HG03378 (cell line): ENCODE results near the gene SRRM3.
"Not testable (repeated sequence)": the region's sequence is repeated elsewhere in the genome, so short reads cannot be mapped to it uniquely, and the experiment has no call there.

Experiments
- ATAC-seq: cut with Tn5 transposase; IDR thresholded peaks from one replicate; pipeline ENCODE4 v1.9.1; 2021; ENCODE audit warnings: mild to moderate bottlenecking, moderate library complexity; ENCODE audit not compliant: unreplicated experiment

Gene SRRM3

GRCh38 chr7:76310102-76310957 lies 108.6 kb downstream of the SRRM3 start:
- no peak for ATAC-seq

- not testable (repeated sequence) for ATAC-seq
These were observed 110.1 kb downstream of the SRRM3 start for GRCh38 chr7:76311838-76312237.

- ATAC-seq, result no peak
These were observed 112.5 kb downstream of the SRRM3 start for GRCh38 chr7:76314042-76314721.

- ATAC-seq, result not testable (repeated sequence)
These were observed 113.0 kb downstream of the SRRM3 start for GRCh38 chr7:76314740-76315139.

- no peak for ATAC-seq
These were observed 113.7 kb downstream of the SRRM3 start for GRCh38 chr7:76315364-76315763.

GRCh38 chr7:76316984-76317781 lies 115.5 kb downstream of the SRRM3 start:
- no peak for ATAC-seq

- peak; percentile 77 for ATAC-seq
These were observed 116.2 kb downstream of the SRRM3 start for GRCh38 chr7:76317782-76318487.

- peak; percentile 51 for ATAC-seq
These were observed 117.0 kb downstream of the SRRM3 start for GRCh38 chr7:76318488-76319353.

- ATAC-seq, result no peak
These were observed 123.4 kb downstream of the SRRM3 start for GRCh38 chr7:76325092-76325491.

GRCh38 chr7:76325811-76326210 lies 124.1 kb downstream of the SRRM3 start:
- no peak for ATAC-seq

GRCh38 chr7:76326646-76327233 lies 125.0 kb downstream of the SRRM3 start:
- ATAC-seq, result no peak

GRCh38 chr7:76327610-76328009 lies 125.9 kb downstream of the SRRM3 start:
- ATAC-seq, result no peak

- ATAC-seq, result no peak
These were observed 126.7 kb downstream of the SRRM3 start for GRCh38 chr7:76328389-76328788.

- ATAC-seq, result no peak
These were observed 127.8 kb downstream of the SRRM3 start for GRCh38 chr7:76329479-76329878.

GRCh38 chr7:76330261-76330660 lies 128.6 kb downstream of the SRRM3 start:
- ATAC-seq, result no peak

GRCh38 chr7:76330673-76331072 lies 129.0 kb downstream of the SRRM3 start:
- ATAC-seq, result no peak

- ATAC-seq, result no peak
These were observed 130.4 kb downstream of the SRRM3 start for GRCh38 chr7:76332078-76332477.

- no peak for ATAC-seq
These were observed 131.9 kb downstream of the SRRM3 start for GRCh38 chr7:76333511-76334101.

- no peak for ATAC-seq
These were observed 132.7 kb downstream of the SRRM3 start for GRCh38 chr7:76334320-76334967.
